Esophagus muscularis mucosa (tissue), 3 donors: ENCODE measurements around the gene SLC25A47.

Source experiments
- EP300 ChIP-seq: sonication (generic); formaldehyde crosslinking; IDR thresholded peaks from one replicate; pipeline ENCODE4 v1.6.1; 2017; ENCODE audit warnings: antibody characterized with exemption
- TF ChIP-seq, protein P1 (sequence below), 3 experiments: fragments of 200-600 bp in 2 of 3; fragments of 450-650 bp in 1 of 3; sonication (generic) in 2 of 3; IDR thresholded peaks; one replicate each; pipeline ENCODE4 v1.5.1; 2017 to 2019; ENCODE audit warnings: antibody characterized with exemption in 3 of 3, mild to moderate bottlenecking in 2 of 3, moderate library complexity in 1 of 3

DNA sequence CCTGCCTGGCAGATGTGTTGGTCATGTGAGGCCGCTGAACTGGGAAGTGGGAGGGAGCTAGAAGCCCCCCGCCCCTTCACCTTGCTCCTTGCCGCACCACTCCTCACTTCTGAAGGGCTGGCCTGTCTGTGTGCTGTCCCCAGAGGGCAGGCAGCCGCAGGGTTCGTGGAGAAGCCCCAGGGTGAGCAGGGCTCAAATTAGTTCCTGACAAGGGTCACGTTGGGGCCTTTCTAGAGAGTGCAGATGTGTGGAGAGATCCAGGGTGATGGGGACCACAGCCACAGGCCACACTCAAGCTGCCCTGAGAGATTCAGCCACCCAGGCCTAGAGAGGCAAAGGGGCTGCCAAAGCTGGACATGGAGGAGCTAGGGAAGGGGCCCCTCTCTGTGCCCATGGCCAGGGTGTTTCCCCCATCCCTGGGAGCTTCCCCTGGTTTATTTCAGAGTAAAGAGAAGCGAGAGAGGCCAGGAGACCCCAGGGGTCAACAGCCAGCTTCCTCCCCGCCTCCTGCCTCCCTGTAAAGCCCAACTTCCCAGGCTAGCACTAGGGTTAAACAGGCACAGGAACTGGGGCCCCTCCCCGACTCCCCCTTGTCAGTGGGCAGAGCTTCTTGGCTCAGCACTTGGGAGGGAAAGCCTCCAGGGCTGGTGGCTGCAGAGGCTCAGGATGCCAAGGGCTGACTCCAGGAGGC, 33.1 kb upstream of the SLC25A47 start:
- TF ChIP-seq EP300 = no peak
- TF ChIP-seq, protein P1, sequence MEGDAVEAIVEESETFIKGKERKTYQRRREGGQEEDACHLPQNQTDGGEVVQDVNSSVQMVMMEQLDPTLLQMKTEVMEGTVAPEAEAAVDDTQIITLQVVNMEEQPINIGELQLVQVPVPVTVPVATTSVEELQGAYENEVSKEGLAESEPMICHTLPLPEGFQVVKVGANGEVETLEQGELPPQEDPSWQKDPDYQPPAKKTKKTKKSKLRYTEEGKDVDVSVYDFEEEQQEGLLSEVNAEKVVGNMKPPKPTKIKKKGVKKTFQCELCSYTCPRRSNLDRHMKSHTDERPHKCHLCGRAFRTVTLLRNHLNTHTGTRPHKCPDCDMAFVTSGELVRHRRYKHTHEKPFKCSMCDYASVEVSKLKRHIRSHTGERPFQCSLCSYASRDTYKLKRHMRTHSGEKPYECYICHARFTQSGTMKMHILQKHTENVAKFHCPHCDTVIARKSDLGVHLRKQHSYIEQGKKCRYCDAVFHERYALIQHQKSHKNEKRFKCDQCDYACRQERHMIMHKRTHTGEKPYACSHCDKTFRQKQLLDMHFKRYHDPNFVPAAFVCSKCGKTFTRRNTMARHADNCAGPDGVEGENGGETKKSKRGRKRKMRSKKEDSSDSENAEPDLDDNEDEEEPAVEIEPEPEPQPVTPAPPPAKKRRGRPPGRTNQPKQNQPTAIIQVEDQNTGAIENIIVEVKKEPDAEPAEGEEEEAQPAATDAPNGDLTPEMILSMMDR (IDR thresholded peaks at IDR 0.05) = no peak
